Measurements from ENCODE around the gene PSAPL1. TPM values are rescaled to one million over a fixed set of nuclear protein-coding genes. Genes with fewer than 3 reads are reported as not detected.

The PSAPL1 gene
- total and polyA plus RNA-seq, 9 of the 15 experiments (the other 6 are each of a cell fraction or from before 2014, with no cell fraction given), result not detected

- Histone ChIP-seq H3K4me1 (replicated peaks in 1 of 2; ENCODE audit: control insufficient read depth in 2 of 2, insufficient read depth in 2 of 2, low read length in 2 of 2) (no peaks in the 10 kb centered on the region), H3K27ac (ENCODE audit: extremely low read depth, low read depth, low read length) (no peak overlapping the region), H4K20me1 (replicated peaks; ENCODE audit: control insufficient read depth, insufficient read depth, low read length) (no peaks in the 10 kb centered on the region), H3K79me2 (ENCODE audit: control insufficient read depth, insufficient read depth, low read length) (no peaks in the 10 kb centered on the region), H3K36me3 (ENCODE audit: control insufficient read depth, insufficient read depth, low read length) (no peaks in the 10 kb centered on the region), H3K9me3 (replicated peaks; ENCODE audit: control insufficient read depth, insufficient read depth, low read depth, low read length) (no peaks in the 10 kb centered on the region), H3K27me3 (ENCODE audit: control insufficient read depth in 2 of 2, insufficient read depth in 2 of 2, low read length in 2 of 2) (peaks cover 0 to 8% of the 10 kb centered on the region in 2 experiments; a peak in 2 of 5 replicates), H2AFZ (ENCODE audit: low read depth, low read length) (no peak overlapping the region), H3K9me1 (ENCODE audit: control insufficient read depth, insufficient read depth, low read length) (no peaks in the 10 kb centered on the region), H3K4me3 (no peak overlapping the region), H3K4me2 (ENCODE audit: insufficient read depth, low read length) (no peak overlapping the region), H3K9ac (ENCODE audit: insufficient read depth in 1 of 2, low read depth in 2 of 2, low read length in 2 of 2) (no peak overlapping the region)
- ATAC-seq (no peak), FAIRE-seq (no peak), DNase-seq (ENCODE audit: extremely low read depth in 1 of 4, low spot score in 3 of 4) (no peak)
- ChIA-PET POLR2A (interaction anchor here (1.0 to 1.2 kb wide), 2 partner anchors 18 to 23 kb away, joined by 3 to 4 read pairs; no protein-coding TSS in a partner anchor), CTCF (ENCODE audit: low intra/inter-chr PET ratio) (no interaction called here)
- TF ChIP-seq PCBP2 (IDR thresholded peaks at IDR 0.05; ENCODE audit: low read depth, low read length, poor library complexity, severe bottlenecking) (no peak), NBN (IDR thresholded peaks at IDR 0.05; ENCODE audit: low read depth) (no peak), ZNF695 (CRISPR knock-in tag; IDR thresholded peaks at IDR 0.05) (no peak), FIP1L1 (IDR thresholded peaks at IDR 0.05; ENCODE audit: low read depth, low read length, poor library complexity, severe bottlenecking) (no peak), YBX1 (IDR thresholded peaks at IDR 0.05) (no peak), NCOA1 (IDR thresholded peaks at IDR 0.05; ENCODE audit: low read depth) (no peak), ZNF41 (CRISPR knock-in tag; conservative IDR thresholded peaks at IDR 0.05) (no peak), ZSCAN32 (CRISPR knock-in tag; IDR thresholded peaks at IDR 0.05) (no peak), ZNF444 (CRISPR knock-in tag; IDR thresholded peaks at IDR 0.05) (no peak), ZBTB7A (IDR thresholded peaks at IDR 0.05; ENCODE audit: borderline replicate concordance, control insufficient read depth, low read depth, low read length) (no peak), BACH1 (tag; IDR thresholded peaks at IDR 0.05) (no peak), POLR2A (conservative IDR thresholded peaks at IDR 0.05) (no peak), BRF2 (IDR thresholded peaks at IDR 0.05; ENCODE audit: borderline replicate concordance, insufficient read depth, insufficient read length) (no peak), THAP12 (CRISPR knock-in tag; IDR thresholded peaks at IDR 0.05) (no peak), MLX (CRISPR knock-in tag; conservative IDR thresholded peaks at IDR 0.05) (no peak), ZBTB34 (CRISPR knock-in tag; IDR thresholded peaks at IDR 0.05) (no peak)
- BruUV-seq (replicated peaks), result no TSS peak
- in situ Hi-C loops (cut with MboI), result no loop called here
- 0% methylated on average over 4 of the region's 4 CpGs for WGBS (ENCODE audit: insufficient coverage, low coverage, missing lambda C conversion rate)
- intact Hi-C loops (cut with micrococcal nuclease), result no loop called here
Observed at GRCh38 chr4:7408166-7408565, 26.6 kb downstream of the PSAPL1 start.
